GM10266 (cell line): Measurements from ENCODE around the gene ACACB.

Experiments used
- DNase-seq: peaks from one replicate; pipeline ENCODE4 v3.0.0; 2012; ENCODE audit errors: extremely low spot score
- TF ChIP-seq, protein P1 (sequence below): IDR thresholded peaks from 2 replicates; pipeline ENCODE4 v1.5.1; 2012; ENCODE audit warnings: mild to moderate bottlenecking, low read depth; ENCODE audit not compliant: control insufficient read depth, insufficient read depth; ENCODE audit errors: missing control alignments

ACACB gene

DNA sequence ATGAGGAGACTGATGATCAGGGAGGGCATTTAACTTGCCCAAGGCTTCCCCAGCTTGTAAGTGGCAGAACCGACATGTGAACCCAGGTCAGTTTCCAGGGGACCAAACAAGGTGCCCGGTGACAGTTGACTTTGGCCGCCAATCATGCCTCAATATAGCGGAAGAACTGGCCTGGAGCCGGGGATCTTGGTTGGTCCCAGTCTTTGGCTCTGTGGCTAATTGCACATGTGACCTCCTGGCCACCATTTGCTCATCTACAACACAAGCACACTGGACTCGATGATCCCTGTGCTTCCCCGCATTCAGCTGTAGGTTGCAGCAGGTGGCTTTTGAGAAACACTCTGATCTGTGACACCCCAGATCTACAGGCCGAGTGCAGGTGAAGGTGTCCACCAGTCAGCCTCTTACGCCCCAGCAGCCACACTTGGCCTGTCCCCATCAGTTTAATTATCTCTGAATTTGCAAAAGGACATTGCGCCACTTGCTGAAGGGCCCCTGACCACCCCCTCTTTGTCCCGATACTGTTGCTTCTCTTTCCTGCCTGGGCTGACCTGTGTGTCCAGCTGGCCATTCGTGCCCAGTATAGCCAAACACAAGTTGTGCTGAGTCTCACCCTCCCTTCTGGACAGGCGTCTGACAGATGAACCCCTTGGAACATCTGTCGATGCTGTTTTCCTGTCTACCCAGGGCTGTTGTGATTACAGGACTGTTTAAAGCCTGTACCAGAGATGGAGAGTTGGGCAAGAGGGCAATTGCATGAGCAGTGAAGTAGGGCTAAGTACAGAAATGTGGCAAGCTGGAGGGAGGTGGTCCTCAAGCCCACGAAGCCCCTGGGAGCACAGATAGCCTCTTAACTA is 14.1 kb downstream of the ACACB start:
- DNase-seq: no peak
- TF ChIP-seq, protein P1, sequence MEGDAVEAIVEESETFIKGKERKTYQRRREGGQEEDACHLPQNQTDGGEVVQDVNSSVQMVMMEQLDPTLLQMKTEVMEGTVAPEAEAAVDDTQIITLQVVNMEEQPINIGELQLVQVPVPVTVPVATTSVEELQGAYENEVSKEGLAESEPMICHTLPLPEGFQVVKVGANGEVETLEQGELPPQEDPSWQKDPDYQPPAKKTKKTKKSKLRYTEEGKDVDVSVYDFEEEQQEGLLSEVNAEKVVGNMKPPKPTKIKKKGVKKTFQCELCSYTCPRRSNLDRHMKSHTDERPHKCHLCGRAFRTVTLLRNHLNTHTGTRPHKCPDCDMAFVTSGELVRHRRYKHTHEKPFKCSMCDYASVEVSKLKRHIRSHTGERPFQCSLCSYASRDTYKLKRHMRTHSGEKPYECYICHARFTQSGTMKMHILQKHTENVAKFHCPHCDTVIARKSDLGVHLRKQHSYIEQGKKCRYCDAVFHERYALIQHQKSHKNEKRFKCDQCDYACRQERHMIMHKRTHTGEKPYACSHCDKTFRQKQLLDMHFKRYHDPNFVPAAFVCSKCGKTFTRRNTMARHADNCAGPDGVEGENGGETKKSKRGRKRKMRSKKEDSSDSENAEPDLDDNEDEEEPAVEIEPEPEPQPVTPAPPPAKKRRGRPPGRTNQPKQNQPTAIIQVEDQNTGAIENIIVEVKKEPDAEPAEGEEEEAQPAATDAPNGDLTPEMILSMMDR: no peak

DNA sequence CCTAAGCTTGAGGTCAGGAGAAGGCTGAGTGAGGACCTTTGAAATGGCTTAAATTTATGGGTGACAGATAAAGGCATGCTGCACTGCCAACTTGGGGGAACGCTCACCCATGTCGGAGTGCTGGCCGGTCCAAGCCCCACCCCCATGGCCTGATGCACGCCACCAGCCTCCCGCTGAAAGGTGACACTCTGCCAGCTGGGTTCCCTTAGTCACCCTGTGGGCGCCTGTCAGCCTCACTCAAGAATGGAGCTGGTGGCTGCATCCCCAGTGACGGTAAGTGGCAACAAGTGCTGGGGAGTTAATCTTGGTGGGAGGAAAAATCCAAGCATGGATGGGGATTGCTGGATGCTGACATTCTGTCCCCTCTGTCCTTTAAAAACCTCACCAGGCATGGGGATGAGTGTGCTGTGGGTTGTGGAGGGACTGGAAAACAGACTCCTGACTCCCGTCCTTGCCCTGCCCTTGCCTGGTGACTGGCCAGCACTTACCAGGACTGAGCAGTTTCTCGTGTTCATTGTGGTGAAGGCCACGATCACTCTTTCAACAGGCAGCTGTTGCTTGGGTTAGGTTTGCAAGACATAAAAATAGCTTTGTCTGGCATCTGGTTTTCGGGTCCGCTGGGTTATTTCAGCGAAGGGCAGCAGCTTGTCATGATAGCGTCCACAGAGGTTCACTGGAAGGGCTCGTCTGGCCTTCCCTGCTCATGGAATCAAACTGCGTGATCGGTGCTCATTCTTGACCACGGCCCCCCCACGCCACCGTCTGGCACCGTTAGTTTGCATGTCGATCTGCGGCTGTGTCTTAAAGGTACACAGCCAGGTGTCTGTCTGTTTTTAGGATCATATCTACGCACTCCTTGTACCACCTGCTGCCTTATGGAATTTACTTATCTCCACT is 15.0 kb downstream of the ACACB start:
- TF ChIP-seq, protein P1: no peak
- no peak for DNase-seq

DNA sequence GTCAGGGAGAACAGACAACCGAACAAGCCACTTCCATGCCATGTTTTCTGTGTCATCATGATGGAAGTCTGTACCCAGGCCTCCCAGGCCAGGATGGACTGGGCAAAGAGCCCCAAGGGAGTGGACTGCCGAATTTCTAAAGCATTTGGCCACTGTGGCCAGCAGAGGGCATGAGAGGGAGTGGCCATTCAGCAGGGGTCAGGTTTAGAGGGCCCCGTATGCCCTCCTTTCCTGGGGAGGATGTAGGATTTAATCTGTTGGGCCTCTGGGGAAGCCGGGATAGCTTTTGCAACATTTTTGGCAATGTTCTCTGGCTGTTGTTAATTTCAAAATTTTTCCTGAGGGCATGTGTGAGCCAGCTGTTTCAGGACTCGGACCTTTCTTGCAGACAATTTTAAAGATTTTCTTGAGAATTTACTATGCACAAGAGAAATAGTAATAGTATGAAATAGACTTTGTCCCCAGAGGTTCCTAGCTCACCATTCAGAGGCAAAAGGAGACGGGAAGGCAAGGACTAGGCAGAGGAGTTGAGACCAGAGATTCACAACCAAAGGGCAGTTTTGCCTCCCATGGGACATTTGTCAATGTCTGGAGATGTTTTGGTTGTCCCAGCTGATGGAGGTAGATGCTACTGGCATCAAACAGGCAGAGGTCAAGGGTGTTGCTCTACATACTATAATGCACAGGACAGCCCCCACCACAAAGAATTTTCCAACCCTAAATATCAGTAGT is 18.0 kb downstream of the ACACB start:
- no peak for DNase-seq
- TF ChIP-seq, protein P1: peak; percentile 40

DNA sequence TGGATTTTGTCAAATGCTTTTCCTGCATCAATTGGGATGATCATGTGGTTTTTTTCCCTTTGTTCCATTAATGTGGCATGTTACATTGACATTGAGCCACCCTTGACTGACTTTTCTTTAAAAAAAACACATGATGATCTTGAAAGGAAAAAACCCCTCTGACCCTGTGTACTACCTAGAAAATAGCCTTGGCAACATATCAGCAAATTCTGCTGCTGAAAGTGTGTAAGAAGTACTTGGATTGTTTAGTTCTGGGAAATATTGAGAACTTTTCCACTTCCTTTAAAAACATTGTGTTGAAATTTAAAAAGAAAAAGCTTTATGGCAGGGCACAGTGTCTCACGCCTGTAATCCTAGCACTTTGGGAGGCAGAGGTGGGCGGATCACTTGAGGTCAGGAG is 20.7 kb downstream of the ACACB start:
- TF ChIP-seq, protein P1: no peak
- no peak for DNase-seq

DNA sequence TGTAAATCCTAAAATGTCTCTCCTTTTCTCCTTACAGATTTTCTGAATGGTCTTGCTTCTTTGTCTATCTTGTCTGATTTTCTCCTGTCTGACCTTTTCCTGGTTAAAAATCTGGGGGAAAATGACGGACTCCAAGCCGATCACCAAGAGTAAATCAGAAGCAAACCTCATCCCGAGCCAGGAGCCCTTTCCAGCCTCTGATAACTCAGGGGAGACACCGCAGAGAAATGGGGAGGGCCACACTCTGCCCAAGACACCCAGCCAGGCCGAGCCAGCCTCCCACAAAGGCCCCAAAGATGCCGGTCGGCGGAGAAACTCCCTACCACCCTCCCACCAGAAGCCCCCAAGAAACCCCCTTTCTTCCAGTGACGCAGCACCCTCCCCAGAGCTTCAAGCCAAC is 23.0 kb downstream of the ACACB start:
- DNase-seq: no peak
- TF ChIP-seq, protein P1: no peak

DNA sequence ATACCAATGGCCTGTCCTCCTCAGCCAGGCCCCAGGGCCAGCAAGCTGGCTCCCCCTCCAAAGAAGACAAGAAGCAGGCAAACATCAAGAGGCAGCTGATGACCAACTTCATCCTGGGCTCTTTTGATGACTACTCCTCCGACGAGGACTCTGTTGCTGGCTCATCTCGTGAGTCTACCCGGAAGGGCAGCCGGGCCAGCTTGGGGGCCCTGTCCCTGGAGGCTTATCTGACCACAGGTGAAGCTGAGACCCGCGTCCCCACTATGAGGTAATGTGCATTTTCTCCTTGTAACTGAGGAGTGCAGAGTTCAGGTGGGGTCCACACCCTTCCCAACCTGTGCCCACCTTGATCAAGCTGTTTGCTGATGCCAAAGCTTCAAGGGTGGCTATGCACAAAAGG is 23.4 kb downstream of the ACACB start:
- TF ChIP-seq, protein P1: no peak
- DNase-seq: no peak
